GM11168 (cell line): ENCODE data around the gene C1orf87.
"Not testable (repeated sequence)": the region's sequence is repeated elsewhere in the genome, so short reads cannot be mapped to it uniquely, and the experiment has no call there.

Source experiments
- in situ Hi-C: fragments of 300-500 bp; cut with MboI; formaldehyde crosslinking; loops from one replicate; pipeline ENCODE4 v1.12.0; 2022; ENCODE audit warnings: low sequenced_read_pairs; ENCODE audit not compliant: unreplicated experiment

The C1orf87 gene

GRCh38 chr1:59999006-59999405 lies 74.6 kb downstream of the C1orf87 start:
- in situ Hi-C loops = no loop called here

- in situ Hi-C loops = no loop called here
Measured at GRCh38 chr1:59997479-59998115, 76.0 kb downstream of the C1orf87 start.

GRCh38 chr1:59994302-59995198 lies 79.0 kb downstream of the C1orf87 start:
- in situ Hi-C loops = no loop called here

- in situ Hi-C loops = no loop called here
Measured at GRCh38 chr1:59992040-59992820, 81.3 kb downstream of the C1orf87 start.

- in situ Hi-C loops = no loop called here
Measured at GRCh38 chr1:59990470-59990869, 83.1 kb downstream of the C1orf87 start.

GRCh38 chr1:59986516-59987310 lies 86.9 kb downstream of the C1orf87 start:
- in situ Hi-C loops = no loop called here

GRCh38 chr1:59985911-59986515 lies 87.6 kb downstream of the C1orf87 start:
- in situ Hi-C loops = no loop called here

- in situ Hi-C loops = no loop called here
Measured at GRCh38 chr1:59979666-59980065, 93.9 kb downstream of the C1orf87 start.

- in situ Hi-C loops = no loop called here
Measured at GRCh38 chr1:59978511-59978910, 95.1 kb downstream of the C1orf87 start.

GRCh38 chr1:59978026-59978425 lies 95.5 kb downstream of the C1orf87 start:
- in situ Hi-C loops = no loop called here

GRCh38 chr1:59977075-59977410 lies 96.5 kb downstream of the C1orf87 start:
- in situ Hi-C loops = no loop called here

- in situ Hi-C loops = no loop called here
Measured at GRCh38 chr1:59976194-59977074, 97.1 kb downstream of the C1orf87 start.

GRCh38 chr1:59973719-59974118 lies 99.9 kb downstream of the C1orf87 start:
- in situ Hi-C loops = no loop called here

GRCh38 chr1:59972216-59972927 lies 101.2 kb downstream of the C1orf87 start:
- in situ Hi-C loops = no loop called here

GRCh38 chr1:59971464-59971911 lies 102.1 kb downstream of the C1orf87 start:
- in situ Hi-C loops = no loop called here

GRCh38 chr1:59969542-59970175 lies 103.9 kb downstream of the C1orf87 start:
- in situ Hi-C loops = not testable (repeated sequence)

- in situ Hi-C loops = not testable (repeated sequence)
Measured at GRCh38 chr1:59968746-59969145, 104.8 kb downstream of the C1orf87 start.

- in situ Hi-C loops = no loop called here
Measured at GRCh38 chr1:59967780-59968179, 105.8 kb downstream of the C1orf87 start.
